Thyroid gland (tissue), 4 donors: ENCODE data around the gene CHD6. TPM values are rescaled to one million over a fixed set of nuclear protein-coding genes. Genes with fewer than 3 reads are reported as not detected.
A peak's percentile ranks its signal among the peaks of the same experiment; 100 is the strongest.

Experiments used
- DNase-seq, 2 donors: peaks; one replicate each; pipeline ENCODE4 v3.0.0-alpha.2; 2019
- H3K27ac ChIP-seq, 3 donors: fragments of 200-600 bp; sonication (generic); 1 replicate in 2 of 3; 2 replicates in 1 of 3; pipeline ENCODE4 v1.5.1; 2016 to 2019; ENCODE audit warnings: mild to moderate bottlenecking in 1 of 3, moderate library complexity in 1 of 3
- H3K27me3 ChIP-seq: fragments of 200-600 bp; sonication (generic); one replicate; pipeline ENCODE4 v1.5.1; 2019
- H3K36me3 ChIP-seq, 2 donors: fragments of 200-600 bp; sonication (generic); one replicate each; pipeline ENCODE4 v1.5.1; 2016 to 2019
- H3K4me1 ChIP-seq, 2 donors: fragments of 200-600 bp; sonication (generic); one replicate each; pipeline ENCODE4 v1.5.1; 2017 to 2019
- H3K4me3 ChIP-seq, 3 donors: fragments of 200-600 bp; sonication (generic); replicated peaks in 1 of 3; 1 replicate in 2 of 3; 2 replicates in 1 of 3; pipeline ENCODE4 v1.5.1; 2016; ENCODE audit warnings: mild to moderate bottlenecking in 1 of 3
- H3K9me3 ChIP-seq: fragments of 200-600 bp; sonication (generic); one replicate; pipeline ENCODE4 v1.5.1; 2017
- CTCF ChIP-seq, 6 experiments: fragments of 200-600 bp in 3 of 6; fragments of 450-650 bp in 3 of 6; sonication (generic) in 3 of 6; IDR thresholded peaks; one replicate each; pipeline ENCODE4 v1.5.1; 2016 to 2019; ENCODE audit warnings: antibody characterized with exemption in 6 of 6, mild to moderate bottlenecking in 2 of 6, inconsistent platforms in 1 of 6, moderate library complexity in 1 of 6
- POLR2A ChIP-seq, 2 donors: fragments of 450-650 bp; IDR thresholded peaks; one replicate each; pipeline ENCODE4 v1.6.1; 2017; ENCODE audit warnings: antibody characterized with exemption in 2 of 2, mild to moderate bottlenecking in 2 of 2, moderate library complexity in 1 of 2
- WGBS, 2 donors: methylation state at CpG; one replicate each; pipeline ENCODE4 v1.1.5; 2017; 5-methylcytosine and 5-hydroxymethylcytosine counted together
- intact Hi-C: fragments of 100-400 bp; cut with DNase I; formaldehyde crosslinking; loops from one replicate; pipeline ENCODE4 v1.15.1; 2023
- total RNA-seq, 4 donors: library from RNA; depleted of rRNA; stranded (reverse); fragments of >200 nt; gene quantifications; one replicate each; pipeline ENCODE4 v1.2.3, GENCODE V29; 2016

Gene CHD6
- total RNA-seq, 4 donors from 2014 or later, result 58.0 to 104 (median 81.6) TPM

GRCh38 chr20:41362748-41363140, 255.4 kb downstream of the CHD6 start:
- H3K27me3 ChIP-seq, result peaks cover 14% of the 10 kb centered on the region
- intact Hi-C loops, result no loop called here
- no peak overlapping the region for H3K27ac ChIP-seq
- H3K36me3 ChIP-seq, result peaks cover 0 to 3% of the 10 kb centered on the region in 2 donors
- peaks cover 5 to 27% of the 10 kb centered on the region in 2 donors for H3K4me1 ChIP-seq
- no peaks in the 10 kb centered on the region for H3K9me3 ChIP-seq
- H3K4me3 ChIP-seq, result no peak overlapping the region
- TF ChIP-seq POLR2A (IDR thresholded peaks at IDR 0.05) (no peak), CTCF (IDR thresholded peaks at IDR 0.05) (no peak)
- DNase-seq, result no peak
- WGBS, 2 donors, result 79 to 90% methylated on average over 5 of the region's 5 CpGs

- H3K27me3 ChIP-seq, result peaks cover 14% of the 10 kb centered on the region
- no peak overlapping the region for H3K27ac ChIP-seq
- intact Hi-C loops, result no loop called here
- H3K9me3 ChIP-seq, result no peaks in the 10 kb centered on the region
- peak; percentile 70 to 82 for DNase-seq
- peaks cover 5 to 27% of the 10 kb centered on the region in 2 donors for H3K4me1 ChIP-seq
- WGBS, 2 donors, result 61 to 69% methylated on average over 25 to 30 of the region's 45 CpGs
- no peak for TF ChIP-seq CTCF (IDR thresholded peaks at IDR 0.05)
- no peak for TF ChIP-seq POLR2A (IDR thresholded peaks at IDR 0.05)
- H3K36me3 ChIP-seq, result peaks cover 0 to 7% of the 10 kb centered on the region in 2 donors
- H3K4me3 ChIP-seq, result no peak overlapping the region
These were observed 256.1 kb downstream of the CHD6 start for GRCh38 chr20:41361757-41362747.

GRCh38 chr20:41360831-41361756, 257.1 kb downstream of the CHD6 start:
- peaks cover 14% of the 10 kb centered on the region for H3K27me3 ChIP-seq
- H3K4me1 ChIP-seq, result peaks cover 5 to 25% of the 10 kb centered on the region in 2 donors
- WGBS, 2 donors, result 86 to 96% methylated on average over 7 to 19 of the region's 22 CpGs
- no peaks in the 10 kb centered on the region for H3K9me3 ChIP-seq
- H3K4me3 ChIP-seq, result no peak overlapping the region
- DNase-seq, result peak in 1 of 2 donors; percentile 38
- intact Hi-C loops, result no loop called here
- TF ChIP-seq CTCF (IDR thresholded peaks at IDR 0.05) (no peak), POLR2A (IDR thresholded peaks at IDR 0.05) (no peak)
- H3K36me3 ChIP-seq, result peaks cover 5 to 13% of the 10 kb centered on the region in 2 donors
- H3K27ac ChIP-seq, result no peak overlapping the region

- TF ChIP-seq CTCF (IDR thresholded peaks at IDR 0.05) (peak in 3 of 6 experiments; percentile 9 to 29 (median 12)), POLR2A (IDR thresholded peaks at IDR 0.05) (no peak)
- Histone ChIP-seq H3K4me3 (no peak overlapping the region), H3K36me3 (peaks cover 8 to 18% of the 10 kb centered on the region in 2 donors), H3K27me3 (peaks cover 4% of the 10 kb centered on the region), H3K27ac (peak overlapping the region; percentile 51 to 95 (median 58)), H3K9me3 (no peaks in the 10 kb centered on the region), H3K4me1 (peaks cover 0 to 19% of the 10 kb centered on the region in 2 donors)
- 22 to 67% methylated on average over 7 of the region's 9 CpGs for WGBS, 2 donors
- peak; percentile 91 to 97 for DNase-seq
- intact Hi-C loops, result no loop called here
These were observed 258.6 kb downstream of the CHD6 start for GRCh38 chr20:41359541-41360011.
